Upper lobe of left lung (tissue), 6 donors: Measurements from ENCODE around the gene RNH1. TPM values are rescaled to one million over a fixed set of nuclear protein-coding genes. Genes with fewer than 3 reads are reported as not detected.

Source experiments
- ATAC-seq, 2 donors: fragments of 200-7000 bp; cut with Tn5 transposase; one replicate each; pipeline ENCODE4 v1.9.1; 2022; ENCODE audit warnings: mild to moderate bottlenecking in 2 of 2, moderate library complexity in 2 of 2; ENCODE audit not compliant: low FRiP score in 2 of 2
- DNase-seq, 2 donors: peaks; one replicate each; pipeline ENCODE4 v3.0.0-alpha.2; 2019 to 2020
- H3K27ac ChIP-seq, 4 donors: fragments of 200-600 bp; sonication (generic); one replicate each; pipeline ENCODE4 v1.5.1; 2016 to 2019
- H3K27me3 ChIP-seq, 4 donors: fragments of 200-600 bp; sonication (generic); one replicate each; pipeline ENCODE4 v1.5.1; 2017 to 2019
- H3K36me3 ChIP-seq, 4 donors: fragments of 200-600 bp; sonication (generic); one replicate each; pipeline ENCODE4 v1.5.1; 2016 to 2019
- H3K4me1 ChIP-seq, 4 donors: fragments of 200-600 bp; sonication (generic); one replicate each; pipeline ENCODE4 v1.5.1; 2018 to 2019
- H3K4me3 ChIP-seq, 4 donors: fragments of 200-600 bp; sonication (generic); one replicate each; pipeline ENCODE4 v1.5.1; 2017 to 2019; ENCODE audit warnings: mild to moderate bottlenecking in 2 of 4, moderate library complexity in 1 of 4
- H3K9me3 ChIP-seq, 4 donors: fragments of 200-600 bp; sonication (generic); one replicate each; pipeline ENCODE4 v1.5.1; 2018 to 2019
- CTCF ChIP-seq, 6 experiments: fragments of 450-650 bp in 4 of 6; fragments of 200-600 bp in 2 of 6; sonication (generic) in 2 of 6; IDR thresholded peaks; one replicate each; pipeline ENCODE4 v1.5.1; 2016 to 2019; ENCODE audit warnings: antibody characterized with exemption in 6 of 6
- EP300 ChIP-seq, 4 donors: sonication (generic); formaldehyde crosslinking; IDR thresholded peaks; one replicate each; pipeline ENCODE4 v1.5.1; 2017; ENCODE audit warnings: antibody characterized with exemption in 4 of 4, control low read depth in 2 of 4
- POLR2A ChIP-seq, 4 donors: fragments of 450-650 bp; IDR thresholded peaks; one replicate each; pipeline ENCODE4 v1.5.1; 2016 to 2017; ENCODE audit warnings: antibody characterized with exemption in 4 of 4, mild to moderate bottlenecking in 2 of 4
- POLR2AphosphoS5 ChIP-seq, 2 donors: sonication (generic); formaldehyde crosslinking; IDR thresholded peaks; one replicate each; pipeline ENCODE4 v1.5.1; 2017; ENCODE audit warnings: antibody characterized with exemption in 2 of 2
- WGBS, 2 donors: methylation state at CpG; one replicate each; pipeline ENCODE4 v1.1.5; 2017 to 2018; 5-methylcytosine and 5-hydroxymethylcytosine counted together
- total RNA-seq, 6 donors: library from RNA; depleted of rRNA in 4 of 6; stranded (reverse); fragments of >200 nt in 4 of 6; gene quantifications; one replicate each; pipeline versions ENCODE4 v1.1.0 to v1.2.1, GENCODE V29; 2016 to 2021
- donor health status: DM: no; HTN: no; CAD: no; lungs with moderate emphysema.
- donor health status: DM: no; HTN: yes; CAD: no; lungs with severe emphysema.

RNH1 gene
- total RNA-seq, 6 donors from 2014 or later = 236 to 374 (median 339) TPM

- peaks cover 0 to 23% (median 14%) of the 10 kb centered on the region in 4 donors for H3K36me3 ChIP-seq
- H3K4me3 ChIP-seq = no peak overlapping the region
- 93 to 96% methylated on average over 9 of the region's 9 CpGs for WGBS, 2 donors
- no peaks in the 10 kb centered on the region for H3K27me3 ChIP-seq
- DNase-seq (no peak), ATAC-seq (no peak)
- H3K27ac ChIP-seq = no peak overlapping the region
- no peaks in the 10 kb centered on the region for H3K9me3 ChIP-seq
- peaks cover 18 to 25% (median 20%) of the 10 kb centered on the region in 4 donors for H3K4me1 ChIP-seq
- no peak for TF ChIP-seq EP300 (IDR thresholded peaks at IDR 0.05)
- TF ChIP-seq POLR2AphosphoS5 (IDR thresholded peaks at IDR 0.05) = no peak
- no peak for TF ChIP-seq CTCF (IDR thresholded peaks at IDR 0.05)
- no peak for TF ChIP-seq POLR2A (IDR thresholded peaks at IDR 0.05)
Measured at GRCh38 chr11:454043-454442, 53.0 kb downstream of the RNH1 start.

GRCh38 chr11:453564-453963 is 53.5 kb downstream of the RNH1 start:
- DNase-seq (no peak), ATAC-seq (no peak)
- no peaks in the 10 kb centered on the region for H3K9me3 ChIP-seq
- WGBS, 2 donors = 89 to 94% methylated on average over 12 to 13 of the region's 13 CpGs
- no peak overlapping the region for H3K27ac ChIP-seq
- H3K27me3 ChIP-seq = no peaks in the 10 kb centered on the region
- TF ChIP-seq POLR2AphosphoS5 (IDR thresholded peaks at IDR 0.05) (no peak), CTCF (IDR thresholded peaks at IDR 0.05) (no peak), POLR2A (IDR thresholded peaks at IDR 0.05) (no peak), EP300 (IDR thresholded peaks at IDR 0.05) (no peak)
- H3K4me3 ChIP-seq = no peak overlapping the region
- peaks cover 23 to 30% (median 25%) of the 10 kb centered on the region in 4 donors for H3K4me1 ChIP-seq
- peaks cover 0 to 23% (median 14%) of the 10 kb centered on the region in 4 donors for H3K36me3 ChIP-seq

- Histone ChIP-seq H3K27me3 (no peaks in the 10 kb centered on the region), H3K27ac (no peak overlapping the region), H3K36me3 (peaks cover 0 to 23% (median 14%) of the 10 kb centered on the region in 4 donors), H3K9me3 (no peaks in the 10 kb centered on the region), H3K4me1 (peaks cover 26 to 34% (median 29%) of the 10 kb centered on the region in 4 donors), H3K4me3 (no peak overlapping the region)
- TF ChIP-seq EP300 (IDR thresholded peaks at IDR 0.05) (no peak), POLR2A (IDR thresholded peaks at IDR 0.05) (no peak)
- DNase-seq = no peak
- ATAC-seq = no peak
- WGBS, 2 donors = 91 to 96% methylated on average over 12 to 19 of the region's 19 CpGs
Measured at GRCh38 chr11:452916-453527, 54.0 kb downstream of the RNH1 start.

- WGBS, 2 donors = 87 to 99% methylated on average over 12 of the region's 12 CpGs
- H3K36me3 ChIP-seq = peaks cover 0 to 23% (median 14%) of the 10 kb centered on the region in 4 donors
- peaks cover 28 to 41% (median 32%) of the 10 kb centered on the region in 4 donors for H3K4me1 ChIP-seq
- DNase-seq (no peak), ATAC-seq (no peak)
- no peaks in the 10 kb centered on the region for H3K9me3 ChIP-seq
- no peak for TF ChIP-seq EP300 (IDR thresholded peaks at IDR 0.05)
- TF ChIP-seq POLR2AphosphoS5 (IDR thresholded peaks at IDR 0.05) = no peak
- TF ChIP-seq CTCF (IDR thresholded peaks at IDR 0.05) = no peak
- no peak for TF ChIP-seq POLR2A (IDR thresholded peaks at IDR 0.05)
- no peaks in the 10 kb centered on the region for H3K27me3 ChIP-seq
- H3K4me3 ChIP-seq = no peak overlapping the region
- H3K27ac ChIP-seq = no peak overlapping the region
Measured at GRCh38 chr11:452203-452744, 54.8 kb downstream of the RNH1 start.

- Histone ChIP-seq H3K9me3 (no peaks in the 10 kb centered on the region), H3K27ac (peak overlapping the region in 1 of 4 donors; percentile 96), H3K36me3 (peaks cover 0 to 23% (median 14%) of the 10 kb centered on the region in 4 donors), H3K4me3 (peak overlapping the region in 3 of 4 donors; percentile 68 to 99 (median 90)), H3K27me3 (no peaks in the 10 kb centered on the region), H3K4me1 (peaks cover 28 to 41% (median 32%) of the 10 kb centered on the region in 4 donors)
- TF ChIP-seq POLR2AphosphoS5 (IDR thresholded peaks at IDR 0.05) (no peak), POLR2A (IDR thresholded peaks at IDR 0.05) (no peak), CTCF (IDR thresholded peaks at IDR 0.05) (no peak), EP300 (IDR thresholded peaks at IDR 0.05) (no peak)
- WGBS, 2 donors = 93 to 95% methylated on average over 12 to 14 of the region's 14 CpGs
- ATAC-seq (no peak), DNase-seq (no peak)
Measured at GRCh38 chr11:451738-452137, 55.3 kb downstream of the RNH1 start.
